ENCODE results near the gene PRICKLE2. TPM values are rescaled to one million over a fixed set of nuclear protein-coding genes. Genes with fewer than 3 reads are reported as not detected.

PRICKLE2 gene
- total RNA-seq, 1 donor from 2014 or later = 24.7 TPM

DNA sequence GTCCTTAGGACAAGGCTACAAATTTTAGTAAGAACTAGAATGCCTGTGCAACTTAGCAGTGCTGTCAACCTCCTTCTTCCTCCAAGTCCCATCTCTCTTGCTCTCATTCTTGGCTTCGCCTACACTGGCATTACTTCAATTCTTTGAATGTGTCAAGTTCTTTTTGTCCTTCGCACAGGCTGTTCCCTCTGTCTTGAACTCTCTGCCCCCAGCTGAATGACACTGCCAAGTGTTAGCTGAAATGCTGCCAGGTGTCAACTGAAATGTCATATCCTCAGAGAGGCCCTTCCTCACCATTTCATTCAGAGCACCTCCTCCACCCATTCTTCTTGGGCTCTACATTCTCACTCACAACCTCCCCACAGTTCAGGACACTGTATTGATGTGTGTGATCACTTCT, 153.1 kb downstream of the PRICKLE2 start:
- no peak overlapping the region for H3K27ac Mint-ChIP-seq (ENCODE audit: unreplicated experiment)
- DNase-seq (ENCODE audit: extremely low spot score, unreplicated experiment) = no peak
- H3K9me3 Mint-ChIP-seq (ENCODE audit: unreplicated experiment) = peaks cover 7% of the 10 kb centered on the region
- peaks cover 18% of the 10 kb centered on the region for H3K4me1 Mint-ChIP-seq (ENCODE audit: unreplicated experiment)
- no peak for TF ChIP-seq CTCF (IDR thresholded peaks at IDR 0.05)
- no peaks in the 10 kb centered on the region for H3K36me3 Mint-ChIP-seq (ENCODE audit: unreplicated experiment)
- no peak overlapping the region for H3K4me3 Mint-ChIP-seq (ENCODE audit: unreplicated experiment)
- H3K27me3 Mint-ChIP-seq (ENCODE audit: unreplicated experiment) = peaks cover 5% of the 10 kb centered on the region

DNA sequence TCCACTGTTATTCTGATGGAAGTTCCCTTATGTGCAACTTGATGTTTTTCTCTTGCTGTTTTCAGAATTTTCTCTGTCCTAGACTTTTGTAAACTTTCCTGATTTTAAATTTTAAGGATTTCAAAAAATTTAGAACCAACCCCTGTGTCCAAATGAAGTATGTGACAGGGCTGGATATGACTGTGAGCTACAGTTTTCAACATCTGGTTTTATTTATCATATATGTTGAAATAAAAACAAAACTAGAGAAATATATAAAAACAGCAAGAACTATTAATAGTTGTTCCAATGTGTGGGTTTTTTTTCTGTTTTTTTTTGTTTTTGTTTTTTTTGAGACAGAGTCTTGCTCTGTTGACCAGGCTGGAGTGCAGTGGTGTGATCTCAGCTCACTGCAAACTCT, 154.6 kb downstream of the PRICKLE2 start:
- Mint-ChIP-seq H3K9me3 (ENCODE audit: unreplicated experiment) (peaks cover 7% of the 10 kb centered on the region), H3K27me3 (ENCODE audit: unreplicated experiment) (no peaks in the 10 kb centered on the region), H3K4me3 (ENCODE audit: unreplicated experiment) (no peak overlapping the region), H3K36me3 (ENCODE audit: unreplicated experiment) (no peaks in the 10 kb centered on the region), H3K4me1 (ENCODE audit: unreplicated experiment) (peaks cover 18% of the 10 kb centered on the region), H3K27ac (ENCODE audit: unreplicated experiment) (peak overlapping the region; percentile 80)
- no peak for DNase-seq (ENCODE audit: extremely low spot score, unreplicated experiment)
- TF ChIP-seq CTCF (IDR thresholded peaks at IDR 0.05) = no peak

- DNase-seq (ENCODE audit: extremely low spot score, unreplicated experiment) = no peak
- peaks cover 26% of the 10 kb centered on the region for H3K4me1 Mint-ChIP-seq (ENCODE audit: unreplicated experiment)
- no peak for TF ChIP-seq CTCF (IDR thresholded peaks at IDR 0.05)
Observed at GRCh38 chr3:64067506-64068346, 157.5 kb downstream of the PRICKLE2 start.

GRCh38 chr3:64064804-64065203, 160.5 kb downstream of the PRICKLE2 start:
- H3K4me1 Mint-ChIP-seq (ENCODE audit: unreplicated experiment) = peaks cover 15% of the 10 kb centered on the region
- peaks cover 7% of the 10 kb centered on the region for H3K9me3 Mint-ChIP-seq (ENCODE audit: unreplicated experiment)
- H3K4me3 Mint-ChIP-seq (ENCODE audit: unreplicated experiment) = no peak overlapping the region
- no peaks in the 10 kb centered on the region for H3K36me3 Mint-ChIP-seq (ENCODE audit: unreplicated experiment)
- no peak overlapping the region for H3K27ac Mint-ChIP-seq (ENCODE audit: unreplicated experiment)
- no peaks in the 10 kb centered on the region for H3K27me3 Mint-ChIP-seq (ENCODE audit: unreplicated experiment)
- DNase-seq (ENCODE audit: extremely low spot score, unreplicated experiment) = no peak
- no peak for TF ChIP-seq CTCF (IDR thresholded peaks at IDR 0.05)

More at GRCh38 chr3:64067506-64068346, 157.5 kb downstream of the PRICKLE2 start:
- Mint-ChIP-seq H3K9me3 (ENCODE audit: unreplicated experiment) (peaks cover 7% of the 10 kb centered on the region), H3K36me3 (ENCODE audit: unreplicated experiment) (no peaks in the 10 kb centered on the region), H3K27ac (ENCODE audit: unreplicated experiment) (no peak overlapping the region), H3K27me3 (ENCODE audit: unreplicated experiment) (no peaks in the 10 kb centered on the region), H3K4me3 (ENCODE audit: unreplicated experiment) (no peak overlapping the region)

GRCh38 chr3:64063983-64064438, 161.3 kb downstream of the PRICKLE2 start:
- Mint-ChIP-seq H3K9me3 (ENCODE audit: unreplicated experiment) (peaks cover 3% of the 10 kb centered on the region), H3K4me1 (ENCODE audit: unreplicated experiment) (peaks cover 23% of the 10 kb centered on the region), H3K27me3 (ENCODE audit: unreplicated experiment) (no peaks in the 10 kb centered on the region), H3K36me3 (ENCODE audit: unreplicated experiment) (no peaks in the 10 kb centered on the region), H3K4me3 (ENCODE audit: unreplicated experiment) (no peak overlapping the region), H3K27ac (ENCODE audit: unreplicated experiment) (no peak overlapping the region)
- no peak for TF ChIP-seq CTCF (IDR thresholded peaks at IDR 0.05)
- no peak for DNase-seq (ENCODE audit: extremely low spot score, unreplicated experiment)
